Cortex of kidney (tissue), 1 donor: Measurements from ENCODE around the gene MCM5.
"Not testable (repeated sequence)": the region's sequence is repeated elsewhere in the genome, so short reads cannot be mapped to it uniquely, and the experiment has no call there.

Experiments
- DNase-seq: peaks from one replicate; lab custom pipeline; 2025; lab: John Stamatoyannopoulos, UW

The MCM5 gene

GRCh38 chr22:35399678-35400500 is at the start of gene MCM5:
Gene MCM5 (plus strand): TSS chr22:35400140. CDS start chr22:35400439, 299 bp downstream.
- peak; percentile 45 for DNase-seq

- DNase-seq = no peak
Observed at GRCh38 chr22:35350539-35351503, 49.1 kb upstream of the MCM5 start.

DNA sequence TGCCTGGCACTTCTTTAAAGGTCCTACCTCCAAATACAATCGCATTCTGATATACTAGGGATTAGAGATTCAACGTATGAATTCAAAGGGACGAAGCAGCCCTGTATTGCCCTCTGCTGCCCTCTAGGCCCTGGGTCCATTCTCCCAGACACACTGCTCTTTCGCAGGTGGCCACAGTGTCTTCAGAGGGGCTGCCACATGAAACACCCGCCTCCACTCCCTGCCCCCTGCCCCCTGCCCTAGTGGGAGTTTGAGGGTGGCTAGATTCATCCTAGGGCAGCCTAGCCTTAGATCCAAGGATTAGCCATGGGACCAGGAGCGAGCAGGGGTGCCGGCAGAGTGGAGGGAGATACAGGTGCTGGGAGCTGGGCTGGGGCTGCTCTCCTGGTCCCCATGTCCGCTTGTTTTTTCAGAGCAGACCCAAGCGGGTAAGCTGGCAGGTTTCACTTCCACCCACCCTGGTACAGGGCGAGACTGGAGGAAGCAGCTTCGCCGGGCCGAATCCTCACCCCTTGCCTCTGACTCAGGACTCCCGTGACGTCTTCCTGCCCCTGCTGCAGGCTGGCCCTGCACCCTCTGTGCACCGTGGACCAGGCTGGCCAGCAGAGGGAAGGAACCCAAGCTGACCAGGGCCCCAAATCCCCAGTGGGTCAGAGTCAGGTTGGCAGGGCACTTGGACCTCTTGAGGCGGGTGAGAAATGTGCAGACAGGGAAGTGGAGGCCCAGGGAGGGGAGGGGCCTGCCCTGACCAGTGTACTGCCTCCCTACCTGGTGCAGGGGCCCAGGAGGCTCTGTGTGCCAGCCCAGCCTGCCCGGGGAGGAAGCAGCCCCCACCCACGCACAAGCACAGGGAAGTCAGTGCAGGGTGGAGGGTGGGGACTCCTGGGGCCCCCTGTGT is 47.5 kb upstream of the MCM5 start:
- DNase-seq = no peak

GRCh38 chr22:35353318-35353717 is 46.6 kb upstream of the MCM5 start:
- no peak for DNase-seq

DNA sequence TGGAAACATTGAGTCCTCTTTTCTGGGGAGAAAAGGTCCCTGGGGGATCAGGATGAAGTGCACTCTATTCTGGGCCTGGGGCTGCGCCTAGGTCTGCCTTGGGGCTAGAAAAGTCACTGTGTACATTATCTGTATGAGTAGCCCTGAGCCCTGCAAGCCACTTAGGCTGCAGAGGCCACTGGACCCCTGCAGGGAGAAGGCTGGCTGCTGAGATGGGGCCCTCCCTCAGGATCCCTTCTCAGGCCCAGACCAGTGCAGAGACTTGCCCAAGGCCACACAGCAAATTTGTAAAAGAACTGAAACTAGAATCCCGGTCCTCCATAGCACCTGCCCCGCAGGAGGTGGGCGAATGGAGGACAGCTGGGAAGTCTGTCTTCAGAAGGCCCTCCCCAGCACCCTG is 45.9 kb upstream of the MCM5 start:
- DNase-seq = no peak

- DNase-seq = no peak
Observed at GRCh38 chr22:35357883-35358621, 41.9 kb upstream of the MCM5 start.

GRCh38 chr22:35359380-35360065 is 40.4 kb upstream of the MCM5 start:
- no peak for DNase-seq

DNA sequence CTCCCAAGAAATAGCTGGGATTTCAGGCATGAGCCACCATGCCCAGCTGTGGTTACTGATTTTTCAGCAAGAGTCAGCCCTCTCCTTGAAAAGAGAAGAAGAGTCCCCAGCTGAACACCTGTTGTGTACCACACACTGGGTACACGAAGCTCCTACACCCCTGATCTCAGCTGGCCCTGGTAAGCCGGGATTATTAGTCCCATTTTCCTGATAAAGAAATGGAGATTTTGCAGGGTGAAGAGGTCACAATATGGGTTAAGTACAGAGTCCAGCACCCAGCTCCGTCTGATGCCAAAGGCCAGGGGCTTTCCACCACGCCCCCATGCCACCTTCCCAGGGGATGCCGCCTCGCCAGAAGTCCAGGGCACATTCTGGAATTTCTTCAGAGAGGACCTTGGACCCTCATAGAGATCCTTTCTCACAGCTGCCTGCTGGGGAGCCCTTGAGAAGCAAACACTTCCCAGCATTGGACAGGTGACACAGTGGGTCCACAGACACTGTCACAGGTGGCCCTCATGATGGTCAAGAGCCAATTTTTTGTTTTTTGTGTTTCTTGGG is 38.9 kb upstream of the MCM5 start:
- DNase-seq = no peak

DNA sequence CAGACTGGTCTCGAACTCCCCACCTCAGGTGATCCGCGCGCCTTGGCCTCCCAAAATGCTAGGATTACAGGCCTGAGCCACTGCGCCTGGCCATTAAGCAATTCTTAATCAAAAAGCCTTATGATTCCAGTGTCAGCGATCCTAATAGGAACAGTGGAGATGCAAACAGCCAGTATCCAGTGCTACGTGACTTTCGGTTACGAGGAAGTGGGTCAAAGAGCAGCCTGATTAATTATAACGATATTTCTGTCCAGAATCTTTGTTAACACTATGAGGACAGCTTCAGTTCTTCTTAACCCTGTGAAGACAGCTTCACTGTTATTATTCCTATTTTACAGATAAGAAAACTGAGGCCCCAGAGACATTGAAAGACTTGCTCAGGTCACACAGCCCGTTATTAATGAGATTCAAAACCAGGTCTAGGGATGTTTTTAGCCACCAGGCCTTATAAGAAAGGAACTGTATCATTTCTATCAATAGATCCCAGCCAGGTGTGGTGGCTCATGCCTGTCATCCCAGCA is 36.3 kb upstream of the MCM5 start:
- no peak for DNase-seq

DNA sequence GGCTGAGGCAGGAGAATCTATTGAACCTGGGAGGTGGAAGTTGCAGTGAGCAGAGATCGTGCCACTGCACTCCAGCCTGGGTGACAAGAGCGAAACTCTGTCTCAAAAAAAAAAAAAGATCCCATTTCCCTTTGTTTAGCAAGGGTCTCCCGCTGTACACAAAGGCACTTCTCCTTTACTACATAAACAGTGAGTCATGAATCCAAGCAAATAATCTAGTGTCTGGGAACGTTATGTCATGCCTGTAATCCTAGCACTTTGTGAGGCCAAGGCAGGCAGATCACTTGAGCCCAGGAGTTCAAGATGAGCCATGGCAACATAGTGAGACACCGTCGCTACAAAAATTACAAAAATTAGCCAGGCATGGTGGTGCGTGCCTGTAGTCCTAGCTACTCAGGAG is 35.7 kb upstream of the MCM5 start:
- DNase-seq = not testable (repeated sequence)

DNA sequence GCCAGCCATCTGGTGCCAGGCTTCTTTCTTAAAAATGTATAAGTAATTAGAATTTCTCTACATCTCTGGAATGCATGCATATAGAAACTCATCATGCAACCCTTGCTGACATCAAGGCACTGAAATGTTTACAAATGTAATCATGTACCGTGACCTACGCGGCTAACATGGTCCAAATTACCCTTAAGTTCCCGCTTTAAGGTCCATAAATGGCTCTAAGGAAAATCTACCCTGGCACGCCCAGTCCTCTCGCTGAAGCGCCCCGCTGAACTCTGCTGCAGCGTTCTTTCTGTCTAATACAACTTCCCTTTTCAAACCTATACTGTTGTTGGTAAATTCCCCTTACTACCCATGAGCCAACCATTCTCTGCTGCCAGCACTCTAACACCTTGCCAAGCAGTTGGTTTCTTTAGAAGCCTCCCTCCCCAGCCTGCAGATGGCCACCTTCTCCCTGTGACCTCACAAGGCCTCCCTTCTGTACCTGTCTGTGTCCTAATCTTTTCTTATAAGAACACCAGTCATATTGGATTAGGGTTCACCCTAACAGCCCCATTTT is 32.5 kb upstream of the MCM5 start:
- DNase-seq = no peak

DNA sequence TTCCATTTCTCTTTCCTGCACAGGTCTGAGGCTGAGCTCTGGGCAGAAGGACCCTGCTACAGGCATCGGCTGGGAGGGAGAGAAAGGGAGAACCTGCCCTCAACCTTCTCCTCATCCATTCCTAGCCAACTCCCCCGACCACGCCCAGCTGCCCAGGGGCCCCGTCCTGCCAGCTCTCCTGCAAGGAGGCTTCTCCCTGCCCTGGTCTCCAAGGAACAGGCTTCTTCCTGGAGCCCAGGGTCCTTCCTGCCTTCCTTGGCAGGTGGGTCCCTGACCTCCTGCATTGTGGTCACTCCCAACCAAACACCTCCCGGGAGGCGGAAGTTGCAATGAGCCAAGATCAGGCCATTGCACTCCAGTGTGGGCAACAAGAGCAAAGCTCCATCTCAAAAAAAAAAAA is 31.6 kb upstream of the MCM5 start:
- DNase-seq = no peak

- DNase-seq = no peak
Observed at GRCh38 chr22:35369996-35370395, 29.9 kb upstream of the MCM5 start.

DNA sequence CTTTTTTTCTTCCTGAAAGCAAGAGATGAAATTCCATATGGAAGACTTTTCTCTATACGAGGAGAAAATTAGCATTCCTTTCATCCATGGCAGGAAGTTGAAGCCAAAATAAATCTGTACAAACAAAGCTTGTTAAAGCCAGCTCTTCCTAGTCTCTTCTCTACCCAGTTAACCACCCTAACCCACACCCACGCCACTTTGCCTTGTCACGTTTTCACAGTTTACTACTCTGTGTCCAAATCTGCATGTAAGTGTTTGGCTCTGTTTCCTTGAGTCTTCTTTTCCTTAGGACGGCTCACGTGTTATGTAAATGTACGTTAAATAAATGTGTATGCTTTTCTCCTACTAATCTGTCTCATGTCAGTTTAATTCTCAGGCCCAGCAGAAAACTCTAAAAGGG is 26.2 kb upstream of the MCM5 start:
- DNase-seq = no peak

GRCh38 chr22:35375031-35375430 is 24.9 kb upstream of the MCM5 start:
- no peak for DNase-seq

DNA sequence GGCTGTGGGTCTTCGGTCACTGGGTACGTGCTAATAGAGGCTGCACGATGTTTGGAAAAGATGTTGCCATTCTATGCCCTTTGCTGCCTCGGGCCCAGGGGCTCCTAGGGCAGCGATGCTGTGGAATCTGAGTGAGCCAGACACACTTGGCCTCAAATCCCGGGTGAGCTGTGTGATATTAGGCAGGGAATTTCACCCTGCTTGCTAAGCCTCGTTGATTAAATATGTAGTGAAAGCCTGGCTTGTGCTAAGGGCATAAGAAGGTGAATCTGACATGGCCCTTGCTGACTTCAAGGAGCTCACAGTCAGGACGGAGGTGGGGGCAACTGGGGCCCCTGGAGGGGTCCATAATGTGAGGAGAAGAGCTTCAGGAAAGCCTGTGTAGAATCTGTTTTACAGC is 24.4 kb upstream of the MCM5 start:
- DNase-seq = no peak

DNA sequence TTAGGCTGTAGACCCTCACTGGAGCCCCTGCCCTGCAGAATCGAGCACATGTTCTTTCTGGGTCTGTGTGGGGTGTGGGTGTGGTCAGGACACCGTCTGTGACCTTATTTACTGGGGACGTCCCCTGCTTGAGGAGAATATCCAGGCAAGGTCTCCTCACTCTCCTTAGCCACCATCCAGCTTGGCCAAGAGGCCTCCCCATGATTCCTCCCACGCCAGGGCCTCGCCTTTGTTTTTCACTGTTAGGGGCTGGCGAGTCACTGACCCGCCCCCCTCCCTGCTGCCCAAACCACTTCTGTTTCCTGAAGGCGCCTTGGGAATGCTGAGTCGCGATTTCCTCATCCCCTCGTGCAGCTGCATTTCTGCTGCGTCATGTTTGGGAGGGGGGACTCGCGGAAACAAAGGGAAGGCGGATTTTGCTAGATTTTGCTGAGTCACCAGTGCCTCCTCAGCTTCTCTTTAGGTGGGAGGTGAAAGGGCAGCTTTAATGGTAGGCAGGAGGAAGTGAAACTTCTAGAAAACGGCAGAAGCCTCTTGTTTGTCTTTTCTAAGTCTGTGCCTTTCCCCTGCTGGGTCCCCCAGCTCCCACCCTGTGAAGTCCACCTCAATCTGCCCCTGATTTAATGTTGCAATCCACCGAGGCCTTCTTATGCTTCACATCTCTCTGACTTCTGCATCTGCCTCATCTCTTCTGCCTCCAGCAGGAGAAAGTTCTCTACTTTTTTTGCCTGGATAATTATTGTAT is 23.0 kb upstream of the MCM5 start:
- DNase-seq = no peak

DNA sequence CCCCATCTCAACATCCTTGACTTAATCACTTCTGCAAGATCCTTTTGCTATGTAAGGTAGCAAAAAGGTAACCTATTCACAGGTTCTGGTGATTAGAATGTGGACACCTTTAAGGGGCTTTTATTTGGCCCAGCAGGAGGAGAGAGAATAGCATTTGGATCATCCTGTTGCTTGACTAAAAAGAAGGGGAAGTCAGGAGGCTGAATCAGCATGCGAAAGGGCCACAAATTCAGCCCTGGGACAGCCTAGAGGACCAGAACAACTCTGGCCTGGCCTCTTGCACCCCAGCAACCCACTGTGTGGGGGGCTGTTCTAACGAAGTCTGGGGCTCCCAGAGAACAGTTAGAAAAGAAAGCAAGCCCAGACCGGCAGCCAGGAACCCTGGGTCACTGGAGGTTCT is 22.2 kb upstream of the MCM5 start:
- no peak for DNase-seq

DNA sequence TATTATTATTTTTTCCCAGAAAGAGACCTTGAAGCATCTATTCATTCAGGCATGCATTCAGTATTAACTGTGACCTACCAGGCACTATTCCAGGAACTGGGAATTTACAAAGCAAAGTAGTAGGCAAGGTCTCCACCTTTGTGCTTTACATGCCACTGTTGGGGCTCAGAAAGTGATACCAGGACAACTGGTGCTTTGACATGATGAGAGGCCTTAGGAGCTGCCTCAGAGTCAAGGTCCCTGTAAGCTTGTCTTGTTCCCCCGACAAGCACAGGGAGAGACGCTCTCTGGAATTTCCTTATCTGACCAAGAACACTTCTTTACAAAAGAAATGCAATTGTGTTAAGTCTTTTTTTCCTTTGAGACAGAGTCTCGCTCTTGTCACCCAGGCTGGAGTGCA is 21.3 kb upstream of the MCM5 start:
- no peak for DNase-seq
